BJ (cell line): ENCODE results near the gene YARS2. TPM values are rescaled to one million over a fixed set of nuclear protein-coding genes. Genes with fewer than 3 reads are reported as not detected.
"Not testable (repeated sequence)": the region's sequence is repeated elsewhere in the genome, so short reads cannot be mapped to it uniquely, and the experiment has no call there.

ENCODE experiments used
- CTCF ChIA-PET: fragments of 350-600 bp; formaldehyde crosslinking; extraction: SDS; loops from one replicate; lab custom pipeline; 2021; ENCODE audit warnings: antibody characterized with exemption, inconsistent platforms; lab: Yijun Ruan, JAX
- POLR2A ChIA-PET: fragments of 300-600 bp; sonication (Branson Sonifier 250); formaldehyde crosslinking; extraction: SDS; loops from one replicate; lab custom pipeline; 2021; ENCODE audit warnings: antibody characterized with exemption; lab: Charles Lee
- DNase-seq: peaks from one replicate; pipeline ENCODE4 v3.0.0-alpha.2; 2011; ENCODE audit warnings: low read depth
- H3K27me3 ChIP-seq: 2 replicates; pipeline ENCODE4 v1.6.0; 2011; ENCODE audit warnings: low read length; ENCODE audit not compliant: control insufficient read depth, insufficient read depth
- H3K36me3 ChIP-seq: 2 replicates; pipeline ENCODE4 v1.5.1; 2011; ENCODE audit warnings: low read length; ENCODE audit not compliant: control insufficient read depth, insufficient read depth
- H3K4me3 ChIP-seq: 2 replicates; pipeline ENCODE4 v1.5.1; 2011; ENCODE audit warnings: low read depth, mild to moderate bottlenecking, control low read depth, low read length
- CTCF ChIP-seq: IDR thresholded peaks from 2 replicates; pipeline ENCODE4 v1.5.1; 2011; ENCODE audit warnings: low read depth, mild to moderate bottlenecking, control low read depth, inconsistent platforms, low read length, moderate library complexity; ENCODE audit not compliant: insufficient read depth
- polyA plus RNA-seq: library from polyadenylated mRNA; depleted of rRNA; stranded (reverse); fragments of >200 nt; gene quantifications from 2 replicates; pipeline ENCODE4 v1.2.3, GENCODE V29; 2011

Gene YARS2
- polyA plus RNA-seq, 1 experiment: 19.0 TPM

- CTCF ChIA-PET: no interaction called here
- POLR2A ChIA-PET: interaction anchor here (0.7 kb wide), 1 partner anchor 26 kb away, joined by 4 read pairs; no protein-coding TSS in a partner anchor
- no peak for TF ChIP-seq CTCF
These were observed 49.2 kb downstream of the YARS2 start for GRCh38 chr12:32706335-32707024.

GRCh38 chr12:32705783-32706182 lies 49.9 kb downstream of the YARS2 start:
- POLR2A ChIA-PET: interaction anchor here (0.7 kb wide), 1 partner anchor 26 kb away, joined by 4 read pairs; no protein-coding TSS in a partner anchor
- CTCF ChIA-PET: no interaction called here
- Histone ChIP-seq H3K4me3 (no peak overlapping the region), H3K27me3 (no peaks in the 10 kb centered on the region), H3K36me3 (0 out of 2 replicates have a peak, but pooled peaks cover 1% of the 10 kb centered on the region)
- TF ChIP-seq CTCF: no peak
- no peak for DNase-seq

More at GRCh38 chr12:32706335-32707024, 49.2 kb downstream of the YARS2 start:
- Histone ChIP-seq H3K36me3 (0 out of 2 replicates have a peak, but pooled peaks cover 1% of the 10 kb centered on the region), H3K4me3 (no peak overlapping the region), H3K27me3 (no peaks in the 10 kb centered on the region)
- no peak for DNase-seq

GRCh38 chr12:32702946-32703345 lies 52.8 kb downstream of the YARS2 start:
- H3K27me3 ChIP-seq: no peaks in the 10 kb centered on the region
- ChIA-PET POLR2A (no interaction called here), CTCF (interaction anchor here (2.1 kb wide), 1 partner anchor 14 kb away, joined by 4 read pairs; no protein-coding TSS in a partner anchor)
- no peak for TF ChIP-seq CTCF
- no peak for DNase-seq
- no peak overlapping the region for H3K4me3 ChIP-seq
- H3K36me3 ChIP-seq: 0 out of 2 replicates have a peak, but pooled peaks cover 1% of the 10 kb centered on the region

- DNase-seq: no peak
- TF ChIP-seq CTCF: no peak
- POLR2A ChIA-PET: no interaction called here
These were observed 53.2 kb downstream of the YARS2 start for GRCh38 chr12:32702473-32702872.

GRCh38 chr12:32699437-32699836 lies 56.3 kb downstream of the YARS2 start:
- ChIA-PET POLR2A (interaction anchor here (0.6 kb wide), 2 partner anchors 56 to 970 kb away, joined by 3 to 14 read pairs; partner anchors contain the start of genes AMN1 and YARS2), CTCF (interaction anchor here (0.6 to 0.9 kb wide), 2 partner anchors 9 to 11 kb away, joined by 3 read pairs; no protein-coding TSS in a partner anchor)
- not testable (repeated sequence) for H3K4me3 ChIP-seq, DNase-seq, H3K27me3 ChIP-seq, H3K36me3 ChIP-seq

More at GRCh38 chr12:32702473-32702872, 53.2 kb downstream of the YARS2 start:
- Histone ChIP-seq H3K36me3 (0 out of 2 replicates have a peak, but pooled peaks cover 1% of the 10 kb centered on the region), H3K27me3 (no peaks in the 10 kb centered on the region), H3K4me3 (no peak overlapping the region)
- CTCF ChIA-PET: interaction anchor here (2.1 kb wide), 1 partner anchor 13 kb away, joined by 4 read pairs; no protein-coding TSS in a partner anchor
